Measurements from ENCODE around the gene FAM89A. TPM values are rescaled to one million over a fixed set of nuclear protein-coding genes. Genes with fewer than 3 reads are reported as not detected.

The FAM89A gene
- total RNA-seq, 1 experiment from 2014 or later, result 7.5 TPM

- Histone ChIP-seq H3F3A (ENCODE audit: low read length, unreplicated experiment) (no peaks in the 10 kb centered on the region), H3K27me3 (ENCODE audit: low read length) (peaks cover 20% of the 10 kb centered on the region), H3K4me1 (ENCODE audit: insufficient read depth, low read length) (no peaks in the 10 kb centered on the region), H4K20me1 (ENCODE audit: low read length) (no peaks in the 10 kb centered on the region), H3K9me2 (replicated peaks; ENCODE audit: low read length) (no peaks in the 10 kb centered on the region), H2AFZ (ENCODE audit: low read length) (no peak overlapping the region), H3K36me3 (ENCODE audit: low read depth, low read length) (no peaks in the 10 kb centered on the region), H3K4me2 (ENCODE audit: low read length) (no peak overlapping the region), H3K9me3 (ENCODE audit: low read length) (no peaks in the 10 kb centered on the region), H3K4me3 (ENCODE audit: low read length) (no peak overlapping the region), H3K9ac (ENCODE audit: low read length) (no peak overlapping the region), H3K79me2 (ENCODE audit: low read length) (no peaks in the 10 kb centered on the region), H3K27ac (ENCODE audit: low read length) (no peak overlapping the region)
- POLR2A ChIA-PET (ENCODE audit: unreplicated experiment), result no interaction called here
- intact Hi-C loops (cut with micrococcal nuclease), result no loop called here
- DNase-seq (no peak), ATAC-seq (no peak)
- BruUV-seq (replicated peaks), result no TSS peak
- TF ChIP-seq EZH2phosphoT487 (IDR thresholded peaks at IDR 0.05; ENCODE audit: borderline replicate concordance, low read length) (no peak), EZH2 (IDR thresholded peaks at IDR 0.05; ENCODE audit: low read length, unreplicated experiment) (no peak), CTCF (conservative IDR thresholded peaks at IDR 0.05; ENCODE audit: low read depth, low read length) (no peak)
- CTCF ChIA-PET, result no interaction called here
Observed at GRCh38 chr1:231044588-231044987, 4.5 kb upstream of the FAM89A start.

- intact Hi-C loops (cut with micrococcal nuclease), result no loop called here
- no TSS peak for BruUV-seq (replicated peaks)
- POLR2A ChIA-PET (ENCODE audit: unreplicated experiment), result no interaction called here
- H3K27me3 ChIP-seq (ENCODE audit: low read length), result peaks cover 21% of the 10 kb centered on the region
- no peak overlapping the region for H3K4me3 ChIP-seq (ENCODE audit: low read length)
- CTCF ChIA-PET, result no interaction called here
- DNase-seq (no peak), ATAC-seq (no peak)
- no peaks in the 10 kb centered on the region for H3K36me3 ChIP-seq (ENCODE audit: low read depth, low read length)
- no peaks in the 10 kb centered on the region for H3K79me2 ChIP-seq (ENCODE audit: low read length)
- H3K27ac ChIP-seq (ENCODE audit: low read length), result no peak overlapping the region
- no peak for TF ChIP-seq EZH2phosphoT487 (IDR thresholded peaks at IDR 0.05; ENCODE audit: borderline replicate concordance, low read length)
- TF ChIP-seq EZH2 (IDR thresholded peaks at IDR 0.05; ENCODE audit: low read length, unreplicated experiment), result no peak
- no peak for TF ChIP-seq CTCF (conservative IDR thresholded peaks at IDR 0.05; ENCODE audit: low read depth, low read length)
- H3K9me3 ChIP-seq (ENCODE audit: low read length), result no peaks in the 10 kb centered on the region
- H4K20me1 ChIP-seq (ENCODE audit: low read length), result no peaks in the 10 kb centered on the region
- H3K9me2 ChIP-seq (replicated peaks; ENCODE audit: low read length), result no peaks in the 10 kb centered on the region
- H2AFZ ChIP-seq (ENCODE audit: low read length), result no peak overlapping the region
- H3F3A ChIP-seq (ENCODE audit: low read length, unreplicated experiment), result no peaks in the 10 kb centered on the region
- H3K9ac ChIP-seq (ENCODE audit: low read length), result no peak overlapping the region
- no peak overlapping the region for H3K4me2 ChIP-seq (ENCODE audit: low read length)
- H3K4me1 ChIP-seq (ENCODE audit: insufficient read depth, low read length), result peaks cover 6% of the 10 kb centered on the region; the same call in 1 of the 2 replicates
Observed at GRCh38 chr1:231041719-231042261, 1.7 kb upstream of the FAM89A start.

- POLR2A ChIA-PET (ENCODE audit: unreplicated experiment), result no interaction called here
- H3K4me2 ChIP-seq (ENCODE audit: low read length), result peak overlapping the region; percentile 87; the same call in 1 of the 2 replicates
- intact Hi-C loops (cut with micrococcal nuclease), result no loop called here
Observed at GRCh38 chr1:231040800-231041718, 1.0 kb upstream of the FAM89A start.

More at GRCh38 chr1:231040800-231041718, 1.0 kb upstream of the FAM89A start:
- Histone ChIP-seq H2AFZ (ENCODE audit: low read length) (no peak overlapping the region; the same call in 1 of the 2 replicates), H3K4me1 (ENCODE audit: insufficient read depth, low read length) (peaks cover 6% of the 10 kb centered on the region; the same call in 1 of the 2 replicates), H3K9me2 (replicated peaks; ENCODE audit: low read length) (no peaks in the 10 kb centered on the region), H3K27me3 (ENCODE audit: low read length) (peaks cover 16% of the 10 kb centered on the region), H3F3A (ENCODE audit: low read length, unreplicated experiment) (no peaks in the 10 kb centered on the region), H3K9me3 (ENCODE audit: low read length) (no peaks in the 10 kb centered on the region), H3K36me3 (ENCODE audit: low read depth, low read length) (no peaks in the 10 kb centered on the region), H3K27ac (ENCODE audit: low read length) (no peak overlapping the region), H3K9ac (ENCODE audit: low read length) (no peak overlapping the region), H4K20me1 (ENCODE audit: low read length) (no peaks in the 10 kb centered on the region), H3K4me3 (ENCODE audit: low read length) (no peak overlapping the region), H3K79me2 (ENCODE audit: low read length) (no peaks in the 10 kb centered on the region)
- CTCF ChIA-PET, result no interaction called here
- DNase-seq (no peak), ATAC-seq (no peak)
- TF ChIP-seq EZH2phosphoT487 (IDR thresholded peaks at IDR 0.05; ENCODE audit: borderline replicate concordance, low read length), result no peak
- TF ChIP-seq EZH2 (IDR thresholded peaks at IDR 0.05; ENCODE audit: low read length, unreplicated experiment), result no peak
- TF ChIP-seq CTCF (conservative IDR thresholded peaks at IDR 0.05; ENCODE audit: low read depth, low read length), result no peak
- BruUV-seq (replicated peaks), result no TSS peak

Measured in PC-3 (cell line).